NCI-H2029 (cell line): ENCODE results near the gene DICER1.
A peak's percentile ranks its signal among the peaks of the same experiment; 100 is the strongest.

Source experiments
- DNase-seq: peaks from one replicate; lab custom pipeline; 2025; lab: John Stamatoyannopoulos, UW

The DICER1 gene

DNA sequence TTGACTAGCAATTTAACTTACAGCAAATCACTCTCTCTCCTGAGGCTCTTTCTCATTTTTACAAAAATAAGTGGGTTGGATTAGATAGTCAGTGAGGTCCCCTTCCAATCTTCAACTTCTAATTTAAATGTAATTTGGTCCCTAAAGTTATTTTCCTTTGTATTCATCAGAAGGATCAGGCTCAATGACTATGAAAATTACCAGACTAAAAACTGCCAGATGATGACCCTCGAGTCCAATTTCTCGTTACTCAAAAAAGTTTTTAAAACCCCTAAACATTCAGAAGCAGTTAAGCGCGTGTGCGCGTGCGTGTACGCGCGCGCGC is 34.7 kb downstream of the DICER1 start:
- no peak for DNase-seq

DNA sequence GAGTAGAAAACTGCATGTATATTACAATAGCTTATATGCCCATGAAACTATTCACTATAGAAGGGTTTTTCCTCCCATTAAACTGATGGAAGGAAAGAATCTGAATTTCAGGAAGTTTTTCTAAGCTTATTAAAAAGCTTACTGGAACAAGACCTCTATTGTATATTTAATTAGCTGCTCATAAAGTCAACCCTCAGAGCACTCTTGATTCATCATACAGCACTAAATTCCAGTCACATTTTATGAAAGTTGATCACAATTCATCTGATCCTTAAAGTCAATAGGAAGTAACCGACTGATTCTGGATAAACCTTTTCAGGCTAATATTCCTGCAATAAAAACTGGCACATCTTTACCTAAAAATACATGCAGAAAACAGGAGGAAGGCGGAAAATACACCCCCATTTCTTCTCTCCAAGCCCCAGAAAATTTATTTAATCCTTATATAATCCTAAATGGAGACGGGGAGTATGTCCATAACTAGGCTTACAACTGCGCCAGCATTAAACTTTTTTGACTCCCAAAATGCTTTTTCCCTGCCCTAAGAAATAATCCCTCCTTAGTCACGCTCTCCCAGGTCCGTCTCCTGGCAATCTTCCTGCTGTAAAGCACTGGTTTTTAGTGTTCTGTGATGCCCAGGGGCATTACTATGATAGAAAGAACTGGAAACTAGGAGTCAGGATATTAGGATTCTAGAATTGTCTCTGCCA is 35.3 kb downstream of the DICER1 start:
- no peak for DNase-seq

DNA sequence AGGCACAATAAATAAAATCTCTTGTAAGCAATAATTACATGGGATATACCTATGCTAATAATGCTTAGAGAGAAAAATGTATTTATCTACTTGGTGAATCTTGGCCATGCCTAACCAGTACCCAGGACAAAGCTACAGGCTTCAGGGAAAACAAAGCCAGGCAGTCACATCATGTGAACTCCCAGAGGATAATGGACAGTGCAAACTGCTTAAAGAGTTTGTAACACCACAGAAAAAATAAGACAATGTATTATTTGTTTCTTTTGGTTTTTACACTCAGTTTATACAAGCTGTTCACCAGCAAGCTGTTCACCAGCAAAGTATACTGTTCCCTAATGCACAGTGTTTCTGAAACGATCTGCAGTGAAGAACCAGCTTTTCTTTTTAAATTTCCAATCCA is 38.0 kb downstream of the DICER1 start:
- DNase-seq = no peak

DNA sequence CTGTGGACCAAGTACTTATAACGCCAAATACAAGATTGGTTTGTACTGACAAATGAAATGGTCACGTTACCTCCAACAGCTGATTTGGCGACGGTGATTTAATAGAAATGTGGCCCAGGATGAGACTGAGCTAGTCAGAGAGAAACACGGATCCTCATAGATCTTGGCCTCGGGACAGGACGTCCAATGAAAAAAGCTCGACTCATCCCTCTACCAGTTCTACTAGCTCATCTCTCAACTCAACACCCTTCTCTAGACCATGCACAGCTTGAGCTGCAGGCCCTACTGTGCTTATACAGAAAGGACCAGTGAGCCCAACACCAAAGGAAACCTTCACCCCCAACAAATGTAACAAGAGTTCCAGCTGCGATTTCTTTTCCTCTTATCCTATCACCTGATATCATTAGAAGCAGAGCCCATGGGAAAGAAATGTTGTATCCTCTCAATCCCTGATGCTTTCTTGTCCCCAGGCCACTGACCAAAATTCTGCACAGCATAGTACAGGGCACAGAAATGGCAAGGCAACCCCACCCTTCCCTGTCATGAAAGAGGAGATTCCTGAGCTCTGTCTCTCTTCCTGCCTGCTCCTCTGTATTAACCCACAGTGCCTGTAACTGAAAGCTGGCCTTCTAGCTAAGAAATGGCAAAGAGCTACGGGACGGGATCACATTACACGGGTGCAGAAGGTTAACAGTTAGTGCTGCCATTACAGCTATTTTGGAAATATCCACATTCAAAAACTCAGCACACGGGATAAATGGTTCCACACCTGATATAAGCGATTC is 39.2 kb downstream of the DICER1 start:
- DNase-seq = no peak

DNA sequence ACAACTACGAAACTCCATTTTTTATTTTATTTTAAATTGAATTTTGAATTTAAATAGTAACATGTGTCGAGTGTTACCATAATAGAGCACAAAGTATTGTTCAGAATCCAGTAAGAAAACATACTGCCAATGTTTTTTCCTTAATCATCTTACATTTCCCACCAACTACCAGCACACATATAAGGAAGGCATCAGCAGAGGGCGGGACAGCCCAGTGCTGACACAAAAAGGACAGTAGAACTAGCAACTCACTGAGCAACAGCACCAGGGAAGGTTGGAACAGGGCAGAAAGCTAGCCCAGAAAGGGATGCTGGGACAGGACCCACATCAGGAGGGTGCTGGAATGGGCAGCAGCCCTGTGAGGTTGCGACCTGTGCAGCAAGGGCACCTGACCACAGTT is 43.9 kb downstream of the DICER1 start:
- DNase-seq = no peak

DNA sequence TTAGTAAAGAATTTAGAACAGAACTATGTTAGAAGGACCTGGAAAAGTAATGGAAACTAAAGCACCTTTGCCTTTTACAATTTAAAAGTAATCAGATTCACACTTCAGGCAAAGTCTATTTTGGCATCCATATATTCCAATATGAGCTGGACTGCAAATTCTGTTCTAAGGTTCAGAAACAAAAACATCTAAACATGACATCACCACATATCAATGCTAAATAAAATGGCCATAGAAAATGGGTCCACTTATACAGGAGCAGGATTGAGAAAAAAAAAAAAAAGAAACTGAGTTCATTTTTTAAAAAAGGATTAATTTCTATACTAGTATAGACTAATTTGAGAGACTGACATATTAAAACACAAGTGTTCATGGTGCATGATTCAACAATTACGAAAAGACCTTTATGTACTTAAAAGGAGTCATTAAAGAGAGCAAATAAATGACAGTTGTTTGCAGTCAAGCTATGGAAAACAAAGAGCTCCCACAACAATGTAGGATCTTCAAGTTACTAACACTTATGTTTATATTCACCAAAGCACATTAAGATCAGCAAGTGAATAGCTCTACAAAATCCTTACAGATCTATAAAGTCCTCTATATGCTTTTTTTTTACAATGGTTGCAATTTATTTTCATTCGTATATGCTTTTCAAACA is 45.7 kb downstream of the DICER1 start:
- DNase-seq = no peak

DNA sequence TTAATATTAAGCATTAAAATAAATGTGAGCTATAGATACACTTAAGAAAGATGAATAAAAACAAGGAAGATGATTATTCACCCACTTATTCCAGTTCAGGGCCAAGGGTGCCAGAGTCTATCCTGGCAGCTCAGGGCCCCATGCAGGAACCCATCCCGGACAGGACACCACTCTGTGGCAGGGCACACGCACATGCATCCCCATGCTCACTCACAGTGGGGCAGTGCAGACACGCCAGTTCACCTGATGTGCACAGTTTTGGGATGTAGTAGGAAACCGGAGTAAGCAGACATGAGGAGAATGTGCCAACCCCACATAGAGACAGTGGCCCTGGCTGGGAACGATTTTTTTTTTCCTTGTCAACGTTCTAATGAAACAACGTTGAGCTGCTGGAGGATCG is 47.2 kb downstream of the DICER1 start:
- no peak for DNase-seq

DNA sequence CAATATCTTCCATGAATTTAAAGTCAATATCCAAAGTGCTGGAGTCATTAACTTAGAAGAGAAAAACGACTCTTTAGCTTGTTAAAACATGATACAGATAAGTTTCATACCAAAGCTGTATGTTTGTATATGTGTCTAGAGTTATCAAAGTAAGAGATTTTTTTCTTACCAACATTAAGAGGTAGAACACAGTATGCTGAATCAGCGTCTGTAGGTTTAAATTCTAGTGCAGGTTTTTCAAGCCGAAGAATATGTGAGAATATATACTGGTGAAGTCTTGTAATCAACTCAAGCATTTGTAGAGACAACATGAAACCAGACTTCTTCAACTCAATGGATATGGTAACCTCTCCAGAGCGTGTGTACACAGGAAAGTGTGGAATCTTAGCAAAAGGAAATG is 49.6 kb downstream of the DICER1 start:
- DNase-seq = no peak

DNA sequence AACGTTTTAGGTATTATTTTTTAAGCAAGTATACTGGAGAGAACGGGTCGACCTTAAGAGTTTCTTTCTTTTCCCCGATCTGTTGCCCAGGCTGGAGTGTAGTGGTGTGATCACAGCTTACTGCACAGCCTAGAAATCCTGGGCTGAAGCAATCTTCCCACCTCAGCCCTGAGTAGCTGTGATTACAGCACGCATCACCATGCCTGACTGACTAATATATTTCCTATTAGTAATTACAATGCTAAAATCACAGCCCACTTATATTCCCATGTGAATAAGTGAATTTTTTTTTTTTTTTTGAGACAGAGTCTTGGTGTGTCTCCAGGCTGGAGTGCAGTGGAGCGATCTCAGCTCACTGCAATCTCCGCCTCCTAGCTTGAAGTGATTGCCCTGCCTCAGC is 50.4 kb downstream of the DICER1 start:
- DNase-seq = no peak

DNA sequence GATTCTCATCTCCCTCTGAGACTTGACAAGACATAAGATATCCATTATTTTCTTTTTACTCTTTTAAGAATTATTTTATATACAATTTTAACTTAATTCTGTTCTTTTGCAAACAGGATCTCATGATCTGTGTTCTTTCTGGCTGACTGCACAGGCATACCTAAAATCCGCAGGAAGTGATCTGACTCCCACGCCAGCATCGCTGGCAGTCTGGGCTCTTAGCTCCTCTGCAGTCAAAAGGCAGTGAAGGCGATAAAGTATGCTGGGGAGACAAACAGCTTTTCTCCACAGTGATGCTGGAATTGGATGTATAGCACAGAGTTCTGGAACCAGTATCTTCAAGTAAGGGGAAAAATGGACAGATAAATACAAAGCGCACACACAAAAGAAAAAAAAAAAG is 52.4 kb downstream of the DICER1 start:
- DNase-seq = no peak

DNA sequence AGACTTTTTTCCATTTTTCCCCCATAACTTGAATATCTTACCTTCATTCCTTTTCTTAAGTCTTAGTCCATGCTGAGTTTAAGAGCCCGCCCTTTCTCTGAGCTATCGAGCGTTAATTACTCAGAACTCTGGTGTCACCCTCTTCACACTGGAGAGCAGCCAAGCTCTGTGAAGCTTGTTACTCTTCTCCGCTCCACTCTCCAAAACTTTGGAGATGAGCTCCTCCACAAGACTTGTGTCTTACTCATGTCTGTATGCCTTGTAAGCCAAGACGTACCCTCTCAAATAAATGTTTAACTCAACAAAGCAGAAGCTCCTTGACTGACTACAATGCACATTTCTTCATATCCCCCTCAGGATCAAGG is 54.7 kb downstream of the DICER1 start:
- DNase-seq = no peak

DNA sequence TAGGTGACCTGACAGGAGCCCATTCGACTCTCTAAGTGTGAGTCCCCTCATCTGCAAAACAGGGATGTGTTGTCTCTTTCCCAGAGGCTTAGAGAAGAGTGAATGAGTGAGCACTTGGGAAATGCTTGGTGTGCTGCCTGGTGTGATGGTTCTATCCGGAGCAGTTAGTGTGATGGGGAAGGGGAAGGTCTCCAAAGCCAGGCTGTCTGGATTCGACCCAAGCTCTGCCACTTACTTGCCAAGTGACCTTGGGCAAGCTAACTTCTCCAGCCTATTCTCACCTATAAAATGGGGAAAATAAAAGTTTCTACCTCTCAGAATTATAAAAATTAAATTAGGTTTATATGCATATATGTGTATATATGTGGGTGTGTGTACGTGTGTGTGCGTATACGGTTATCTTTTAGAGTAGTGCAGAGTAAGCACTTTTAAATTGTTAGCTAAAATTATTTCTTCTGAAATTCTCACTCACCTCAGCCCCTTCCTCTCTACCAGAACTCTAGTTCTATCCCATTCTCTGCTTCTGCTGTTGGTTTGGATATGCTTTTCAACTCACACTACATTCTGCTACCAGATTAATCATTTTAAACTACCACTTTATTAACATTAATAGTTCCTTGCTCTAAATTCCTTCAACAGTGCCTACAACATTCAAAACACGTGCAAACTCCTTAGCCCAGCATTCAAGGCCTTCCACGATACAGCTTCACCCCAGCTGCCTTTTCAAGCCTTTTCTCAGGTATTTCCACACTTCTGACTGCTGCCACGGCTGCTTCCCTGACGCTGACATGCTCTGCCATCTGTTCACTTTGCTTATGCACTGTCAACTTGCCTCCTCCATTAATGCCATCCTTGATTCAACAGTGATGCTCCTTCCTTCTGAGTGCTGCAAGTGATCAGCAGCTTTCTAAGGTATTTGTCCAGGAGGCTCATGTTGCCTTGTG is 55.3 kb downstream of the DICER1 start:
- no peak for DNase-seq

DNA sequence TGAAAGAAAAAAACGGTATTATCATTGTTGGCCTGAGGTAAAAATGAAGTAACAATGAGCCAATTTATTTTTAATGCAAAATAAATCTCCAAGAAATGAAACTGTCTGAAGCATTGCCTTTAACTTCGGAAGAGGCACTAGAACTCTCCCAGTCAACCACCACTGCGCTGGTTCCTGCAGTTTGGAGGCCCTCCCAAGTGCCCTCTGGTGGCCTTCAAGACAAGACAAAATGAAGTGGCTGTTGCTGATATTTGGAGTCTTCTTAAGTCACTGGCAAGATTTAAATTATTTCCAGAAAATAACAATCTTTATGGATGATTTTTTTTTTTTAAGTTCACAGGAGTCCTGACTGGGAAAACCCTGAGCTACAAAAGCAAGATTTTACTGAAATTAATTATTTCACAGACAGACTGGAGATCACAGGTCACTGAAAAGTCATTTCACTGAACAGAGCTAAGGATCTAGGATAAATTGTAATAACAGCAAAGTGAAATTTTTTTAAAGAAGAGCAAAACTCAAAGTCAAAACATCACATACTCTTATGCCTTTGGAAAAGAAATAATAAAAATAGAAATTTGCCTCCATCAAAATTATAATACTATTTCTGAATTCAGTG is 58.2 kb downstream of the DICER1 start:
- peak; percentile 4 for DNase-seq

DNA sequence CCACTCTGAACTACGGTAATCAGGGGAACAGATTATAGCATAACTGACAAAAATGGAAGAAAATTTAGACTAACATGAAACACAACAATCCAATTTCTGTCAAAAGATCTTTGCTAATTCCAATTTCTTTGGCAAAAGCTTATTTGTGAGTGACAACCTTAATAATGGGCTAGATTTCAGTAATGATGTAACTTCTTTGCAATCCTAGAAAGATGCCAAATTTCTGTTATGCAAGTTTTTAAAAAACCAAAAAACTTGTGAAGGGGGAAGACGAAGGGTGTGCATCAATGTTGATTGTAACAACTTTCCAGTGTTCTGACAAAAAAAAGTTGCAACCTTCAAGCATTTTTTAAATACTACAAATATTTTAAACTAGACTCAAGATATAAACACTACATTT is 59.9 kb downstream of the DICER1 start:
- DNase-seq = no peak

DNA sequence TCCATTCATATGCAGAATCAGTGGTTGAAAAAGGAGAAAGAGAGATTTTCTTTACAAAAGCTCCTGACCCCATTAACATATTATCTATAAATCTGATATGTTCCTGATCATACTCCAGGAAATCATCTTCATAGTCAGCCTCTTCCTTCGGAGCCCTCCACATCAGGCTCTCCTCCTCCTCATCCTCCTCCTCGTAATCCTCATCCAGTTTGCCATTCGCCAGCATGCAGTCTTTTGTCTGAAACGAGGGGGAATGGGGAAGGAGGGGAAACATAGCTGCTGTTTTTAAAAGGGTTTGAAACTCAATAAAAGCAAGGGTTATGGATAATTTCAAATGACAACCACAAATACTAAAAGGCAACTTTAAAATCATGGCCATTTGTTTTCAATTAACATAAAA is 60.9 kb downstream of the DICER1 start:
- DNase-seq = no peak

DNA sequence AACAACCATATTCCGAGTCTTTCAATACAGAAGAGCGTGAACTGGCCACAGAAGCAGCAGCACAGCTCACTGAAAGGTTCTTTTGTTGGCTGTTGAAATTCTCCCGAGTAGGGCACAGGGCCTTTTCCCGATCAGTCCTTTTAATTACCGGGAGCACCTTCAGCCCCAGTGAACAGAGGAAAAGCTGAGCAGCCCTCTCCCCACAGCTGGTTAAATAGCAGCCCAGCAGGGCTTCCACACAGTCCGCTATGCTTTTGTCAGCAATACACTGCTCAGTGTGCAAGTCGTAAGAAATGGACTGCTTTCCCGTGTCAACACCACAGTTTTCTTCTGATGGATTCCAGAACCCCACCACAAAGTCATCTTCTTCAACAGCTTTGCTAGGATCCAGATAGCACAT is 61.3 kb downstream of the DICER1 start:
- no peak for DNase-seq

DNA sequence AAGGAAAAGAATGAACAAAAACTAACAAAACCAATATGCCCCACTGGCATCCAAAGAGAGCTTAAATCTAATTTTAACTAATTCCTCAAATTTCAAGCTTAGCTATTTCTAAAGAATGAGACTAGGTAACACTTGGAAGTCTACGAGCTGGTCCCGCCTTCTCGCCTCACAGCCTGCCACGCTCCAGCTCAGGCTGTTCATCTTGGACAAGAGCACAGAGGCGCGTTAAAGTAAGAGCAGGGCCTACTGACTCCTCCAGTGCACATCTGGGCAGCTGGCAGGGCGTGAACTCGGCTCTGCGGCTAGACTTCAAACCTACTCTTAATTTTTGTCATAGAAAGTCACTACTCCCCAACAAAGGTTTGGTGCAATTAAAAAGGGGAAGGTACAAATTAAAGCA is 64.6 kb downstream of the DICER1 start:
- no peak for DNase-seq

DNA sequence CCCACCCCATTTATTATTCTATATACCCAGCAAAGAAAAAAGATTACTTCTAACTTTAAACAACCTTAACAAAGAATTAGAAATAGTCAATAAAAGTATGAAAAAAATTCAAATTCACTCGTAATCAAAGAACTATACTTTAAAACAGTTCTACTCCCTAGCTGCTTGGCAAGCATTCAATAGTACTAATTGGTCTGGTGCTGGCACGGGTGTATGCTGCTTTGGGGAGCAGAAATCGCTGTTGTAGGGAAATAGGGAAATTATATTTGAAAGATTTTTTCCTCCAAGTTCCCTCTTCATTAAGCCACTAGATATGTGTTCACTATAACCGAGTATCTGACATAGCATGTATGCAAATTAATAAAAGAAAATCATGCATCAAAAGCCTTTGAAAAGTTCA is 65.7 kb downstream of the DICER1 start:
- no peak for DNase-seq

DNA sequence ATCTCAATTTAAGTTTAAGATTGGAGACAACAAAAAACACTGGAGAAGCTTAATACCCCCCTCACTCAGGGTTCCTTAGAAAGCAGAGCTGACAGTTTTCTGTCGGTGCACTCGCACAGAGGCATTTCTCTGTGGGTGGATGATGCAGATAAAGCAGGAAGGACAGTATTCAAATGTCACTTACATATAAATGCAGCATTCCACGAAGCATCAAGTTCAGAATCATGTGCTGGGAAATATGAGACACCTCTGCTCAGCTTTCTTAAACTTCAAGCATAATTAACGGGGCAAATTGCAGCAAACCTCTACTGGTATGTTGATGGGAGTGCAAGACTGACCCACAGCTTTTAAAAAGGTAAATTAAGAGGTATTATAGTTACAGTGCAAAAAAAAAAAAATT is 68.7 kb downstream of the DICER1 start:
- no peak for DNase-seq

DNA sequence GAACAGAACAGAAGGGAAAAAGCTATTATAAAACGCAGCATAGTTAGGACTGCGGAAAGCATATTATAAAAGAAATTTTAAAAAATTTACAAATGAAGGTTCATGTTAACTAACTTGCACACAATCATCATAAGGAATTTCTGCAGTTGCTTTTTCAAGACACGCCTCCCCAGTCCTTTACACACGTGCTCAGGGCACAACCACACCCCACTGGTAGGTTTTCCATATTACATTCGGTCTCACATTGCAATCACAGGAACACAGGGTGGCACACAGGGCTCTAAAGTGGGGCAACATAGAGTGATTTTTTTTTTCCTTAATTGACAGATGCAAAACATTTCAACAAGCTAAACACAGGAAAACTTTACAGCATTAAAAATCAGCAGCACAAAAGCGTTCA is 69.7 kb downstream of the DICER1 start:
- no peak for DNase-seq

DNA sequence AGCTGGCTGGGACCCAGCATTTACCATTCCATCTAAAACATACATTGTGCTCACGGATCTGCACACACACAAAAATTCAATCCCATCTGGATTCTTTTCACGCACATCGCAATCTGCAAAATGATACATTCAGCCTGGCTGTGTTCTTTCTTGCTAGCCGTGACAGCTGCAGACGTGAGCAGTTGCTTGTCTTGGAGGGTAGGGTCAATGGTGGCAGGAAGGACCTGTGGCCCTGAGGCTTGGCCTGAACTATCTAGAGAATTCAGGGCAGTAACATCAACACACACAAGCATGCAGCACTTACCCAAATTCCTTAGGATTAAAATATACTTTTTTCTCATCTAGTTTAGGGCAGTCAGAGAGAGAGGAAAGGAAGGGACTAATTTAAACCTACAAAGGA is 72.0 kb downstream of the DICER1 start:
- no peak for DNase-seq

DNA sequence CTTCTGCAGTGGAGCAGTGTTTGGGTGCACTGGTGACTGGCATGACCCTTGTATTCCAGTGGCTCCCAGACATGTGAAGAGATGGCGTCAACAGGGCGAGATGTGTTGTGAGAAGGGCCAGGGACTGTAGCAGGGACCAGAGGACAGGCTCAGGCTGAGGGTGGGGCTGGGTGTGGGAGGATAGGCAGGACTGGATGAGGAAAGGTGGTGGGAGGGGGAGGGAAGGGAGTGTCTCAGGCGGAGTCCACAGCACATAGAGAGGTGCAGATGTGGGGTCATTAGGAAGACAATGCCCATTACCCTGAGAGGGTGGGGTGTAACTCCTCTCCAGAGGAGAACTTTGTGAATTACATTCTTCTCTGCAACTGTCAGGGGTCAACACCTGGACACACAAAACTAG is 78.5 kb downstream of the DICER1 start:
- no peak for DNase-seq
